Measurements from ENCODE around the gene WDR91. TPM values are rescaled to one million over a fixed set of nuclear protein-coding genes. Genes with fewer than 3 reads are reported as not detected.

WDR91 gene
- total RNA-seq, 4 donors from 2014 or later, result 18.7 to 37.1 (median 30.0) TPM

DNA sequence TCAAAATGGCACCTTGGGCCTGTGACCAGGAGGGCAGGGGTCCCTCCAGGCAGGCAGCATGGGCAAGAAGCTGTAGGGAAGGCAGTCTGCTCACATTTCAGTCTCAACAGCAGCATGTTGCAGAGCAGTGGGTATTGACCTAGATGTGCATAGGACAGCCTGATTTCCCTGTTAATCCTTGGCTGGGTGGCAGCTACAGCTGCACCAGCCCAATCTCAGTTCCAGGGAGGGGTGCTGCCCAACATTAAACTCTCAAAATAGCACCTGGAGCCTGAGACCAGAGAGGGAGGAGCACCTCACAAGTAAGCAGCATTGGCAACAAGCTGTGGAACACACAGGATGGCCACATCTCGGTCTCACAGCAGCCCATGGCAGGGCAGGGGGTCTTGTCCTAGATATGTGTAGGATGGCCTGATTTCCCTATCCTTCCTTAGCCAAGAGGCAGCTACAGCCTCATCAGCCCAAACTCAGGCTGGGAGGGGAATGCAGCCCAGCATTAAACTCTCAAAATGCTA is 53.1 kb downstream of the WDR91 start:
- TF ChIP-seq, protein P1, sequence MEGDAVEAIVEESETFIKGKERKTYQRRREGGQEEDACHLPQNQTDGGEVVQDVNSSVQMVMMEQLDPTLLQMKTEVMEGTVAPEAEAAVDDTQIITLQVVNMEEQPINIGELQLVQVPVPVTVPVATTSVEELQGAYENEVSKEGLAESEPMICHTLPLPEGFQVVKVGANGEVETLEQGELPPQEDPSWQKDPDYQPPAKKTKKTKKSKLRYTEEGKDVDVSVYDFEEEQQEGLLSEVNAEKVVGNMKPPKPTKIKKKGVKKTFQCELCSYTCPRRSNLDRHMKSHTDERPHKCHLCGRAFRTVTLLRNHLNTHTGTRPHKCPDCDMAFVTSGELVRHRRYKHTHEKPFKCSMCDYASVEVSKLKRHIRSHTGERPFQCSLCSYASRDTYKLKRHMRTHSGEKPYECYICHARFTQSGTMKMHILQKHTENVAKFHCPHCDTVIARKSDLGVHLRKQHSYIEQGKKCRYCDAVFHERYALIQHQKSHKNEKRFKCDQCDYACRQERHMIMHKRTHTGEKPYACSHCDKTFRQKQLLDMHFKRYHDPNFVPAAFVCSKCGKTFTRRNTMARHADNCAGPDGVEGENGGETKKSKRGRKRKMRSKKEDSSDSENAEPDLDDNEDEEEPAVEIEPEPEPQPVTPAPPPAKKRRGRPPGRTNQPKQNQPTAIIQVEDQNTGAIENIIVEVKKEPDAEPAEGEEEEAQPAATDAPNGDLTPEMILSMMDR (IDR thresholded peaks at IDR 0.05), result no peak
- TF ChIP-seq POLR2A (IDR thresholded peaks at IDR 0.05) (no peak), EP300 (IDR thresholded peaks at IDR 0.05) (no peak), POLR2AphosphoS5 (IDR thresholded peaks at IDR 0.05) (no peak)
- H3K4me1 ChIP-seq, result peaks cover 0 to 51% (median 9%) of the 10 kb centered on the region in 3 donors
- H3K36me3 ChIP-seq, result no peaks in the 10 kb centered on the region
- H3K27ac ChIP-seq, result peak overlapping the region in 2 of 4 donors; percentile 0 to 7
- H3K4me3 ChIP-seq, result no peak overlapping the region
- H3K27me3 ChIP-seq, result no peaks in the 10 kb centered on the region
- WGBS, 2 donors (ENCODE audit: low coverage in 1 of 2), result 80 to 100% methylated on average over 1 of the region's 1 CpG
- peak; percentile 11 for ATAC-seq
- H3K9me3 ChIP-seq, result peaks cover 0 to 11% (median 0%) of the 10 kb centered on the region in 3 donors

DNA sequence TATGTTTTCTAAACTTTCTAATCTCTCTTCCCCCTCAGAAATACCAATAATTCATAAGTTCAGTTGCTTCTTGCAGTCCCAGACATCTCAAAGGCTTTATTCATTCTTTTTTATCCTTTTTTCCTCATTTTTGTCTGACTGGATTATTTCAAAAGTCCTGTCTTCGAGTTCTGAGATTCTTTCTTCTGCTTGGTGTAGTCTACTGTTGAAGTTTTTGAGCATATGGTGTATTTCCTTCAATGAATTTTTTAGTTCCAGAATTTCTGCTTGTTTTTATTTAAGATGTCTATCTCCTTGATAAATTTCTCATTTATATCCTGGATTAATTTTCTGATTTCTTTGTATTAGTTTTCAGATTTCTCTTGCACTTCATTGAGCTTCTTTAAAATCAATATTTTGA is 55.0 kb downstream of the WDR91 start:
- no peaks in the 10 kb centered on the region for H3K27me3 ChIP-seq
- H3K36me3 ChIP-seq, result no peaks in the 10 kb centered on the region
- H3K27ac ChIP-seq, result no peak overlapping the region
- no peak for ATAC-seq
- H3K4me3 ChIP-seq, result no peak overlapping the region
- TF ChIP-seq, protein P1 (IDR thresholded peaks at IDR 0.05), result no peak
- no peak for TF ChIP-seq POLR2AphosphoS5 (IDR thresholded peaks at IDR 0.05)
- TF ChIP-seq EP300 (IDR thresholded peaks at IDR 0.05), result no peak
- TF ChIP-seq POLR2A (IDR thresholded peaks at IDR 0.05), result no peak
- WGBS, 2 donors (ENCODE audit: low coverage in 1 of 2), result 87 to 100% methylated on average over 1 of the region's 1 CpG
- peaks cover 0 to 11% (median 0%) of the 10 kb centered on the region in 3 donors for H3K9me3 ChIP-seq
- peaks cover 0 to 45% (median 9%) of the 10 kb centered on the region in 3 donors for H3K4me1 ChIP-seq

DNA sequence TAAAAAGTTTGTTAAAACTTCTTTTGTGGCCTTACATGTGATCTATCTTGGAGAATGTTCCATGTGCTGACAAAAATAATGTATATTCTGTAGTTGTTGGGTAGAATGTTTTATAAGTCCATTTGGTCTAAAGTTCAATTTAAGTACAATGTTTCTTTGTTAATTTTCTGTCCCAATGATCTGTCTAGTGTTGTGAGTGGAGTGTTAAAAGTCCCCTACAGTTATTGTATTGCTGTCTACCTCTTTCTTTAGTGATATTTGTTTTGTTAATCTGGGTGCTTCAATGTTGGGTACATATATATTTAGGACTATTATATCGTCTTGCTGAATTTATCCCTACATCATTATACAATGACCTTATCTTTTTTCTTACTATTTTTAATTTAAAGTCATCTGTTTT is 56.6 kb downstream of the WDR91 start:
- H3K4me1 ChIP-seq, result peaks cover 0 to 42% (median 0%) of the 10 kb centered on the region in 3 donors
- no peaks in the 10 kb centered on the region for H3K36me3 ChIP-seq
- TF ChIP-seq EP300 (IDR thresholded peaks at IDR 0.05) (no peak), POLR2AphosphoS5 (IDR thresholded peaks at IDR 0.05) (no peak), POLR2A (IDR thresholded peaks at IDR 0.05) (no peak)
- TF ChIP-seq, protein P1 (IDR thresholded peaks at IDR 0.05), result no peak
- peaks cover 0 to 11% (median 0%) of the 10 kb centered on the region in 3 donors for H3K9me3 ChIP-seq
- no peak overlapping the region for H3K4me3 ChIP-seq
- WGBS, 2 donors (ENCODE audit: low coverage in 1 of 2), result 77 to 100% methylated on average over 1 of the region's 1 CpG
- no peak overlapping the region for H3K27ac ChIP-seq
- H3K27me3 ChIP-seq, result no peaks in the 10 kb centered on the region
- no peak for ATAC-seq

DNA sequence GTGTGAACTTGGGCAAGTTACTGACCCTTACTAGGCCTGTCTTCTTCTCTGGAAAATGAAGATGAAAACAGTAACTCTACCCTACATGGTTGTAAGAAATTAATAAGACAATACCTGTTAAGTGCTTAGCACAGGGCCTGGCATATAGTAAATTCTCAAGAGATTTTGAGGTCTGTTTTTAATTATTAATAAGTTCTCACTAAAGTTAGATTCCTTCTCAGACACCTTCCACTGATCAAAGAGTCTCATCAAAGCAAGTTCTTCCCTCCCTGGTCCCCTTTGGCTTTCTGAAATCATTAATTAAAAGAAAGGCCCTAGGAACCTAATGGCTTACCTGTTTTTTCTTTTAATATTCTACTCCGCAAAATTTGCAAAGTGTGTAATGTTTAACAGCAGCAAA is 58.9 kb downstream of the WDR91 start:
- Histone ChIP-seq H3K36me3 (no peaks in the 10 kb centered on the region), H3K9me3 (peaks cover 0 to 11% (median 0%) of the 10 kb centered on the region in 3 donors), H3K27ac (no peak overlapping the region), H3K27me3 (no peaks in the 10 kb centered on the region), H3K4me3 (no peak overlapping the region), H3K4me1 (peaks cover 0 to 34% (median 3%) of the 10 kb centered on the region in 3 donors)
- 100% methylated on average over 1 of the region's 1 CpG for WGBS, 2 donors (ENCODE audit: low coverage in 1 of 2)
- no peak for ATAC-seq
- no peak for TF ChIP-seq POLR2A (IDR thresholded peaks at IDR 0.05)
- TF ChIP-seq POLR2AphosphoS5 (IDR thresholded peaks at IDR 0.05), result no peak
- TF ChIP-seq, protein P1 (IDR thresholded peaks at IDR 0.05), result no peak
- TF ChIP-seq EP300 (IDR thresholded peaks at IDR 0.05), result no peak

DNA sequence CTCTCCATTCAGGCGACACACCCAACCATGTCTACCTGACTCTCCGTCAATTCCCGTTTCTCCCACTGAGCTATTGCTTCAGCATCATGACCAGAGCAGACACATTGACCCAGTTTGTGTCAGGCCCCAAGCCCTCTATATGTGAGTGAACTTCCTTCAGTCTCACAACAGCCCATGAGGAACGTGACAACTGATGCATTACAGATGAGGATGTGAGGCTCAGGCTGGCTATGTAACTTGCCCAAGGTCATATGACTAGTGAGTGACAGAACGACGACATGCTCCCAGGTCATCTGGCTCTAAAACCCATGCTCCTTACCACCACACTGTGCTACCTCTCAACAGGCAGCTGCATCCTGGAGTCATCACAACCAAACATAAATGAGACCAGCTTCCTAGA is 59.8 kb downstream of the WDR91 start:
- no peaks in the 10 kb centered on the region for H3K27me3 ChIP-seq
- peaks cover 0 to 40% (median 6%) of the 10 kb centered on the region in 3 donors for H3K4me1 ChIP-seq
- no peak overlapping the region for H3K4me3 ChIP-seq
- no peak for ATAC-seq
- H3K27ac ChIP-seq, result peak overlapping the region in 3 of 4 donors; percentile 39 to 68 (median 48)
- H3K9me3 ChIP-seq, result peaks cover 0 to 11% (median 0%) of the 10 kb centered on the region in 3 donors
- no peaks in the 10 kb centered on the region for H3K36me3 ChIP-seq
- WGBS, 2 donors (ENCODE audit: low coverage in 1 of 2), result 77 to 78% methylated on average over 5 of the region's 6 CpGs
- TF ChIP-seq POLR2AphosphoS5 (IDR thresholded peaks at IDR 0.05) (no peak), EP300 (IDR thresholded peaks at IDR 0.05) (no peak), POLR2A (IDR thresholded peaks at IDR 0.05) (no peak)
- TF ChIP-seq, protein P1 (IDR thresholded peaks at IDR 0.05), result no peak

All from gastroesophageal sphincter (tissue), 4 donors.